PC-3 (cell line): ENCODE measurements around the gene GPSM3. TPM values are rescaled to one million over a fixed set of nuclear protein-coding genes. Genes with fewer than 3 reads are reported as not detected.

ENCODE experiments used
- ATAC-seq: fragments of 200-7000 bp; cut with Tn5 transposase; 2 replicates; pipeline ENCODE4 v1.9.1; 2020; ENCODE audit warnings: mild to moderate bottlenecking, moderate library complexity
- BruUV-seq: library from RNA; stranded (reverse); fragments of 400-500 nt; replicated peaks from 2 replicates; lab custom pipeline; 2021; lab: Mats Ljungman, UMichigan
- CTCF ChIA-PET: fragments of 300-600 bp; sonication (Branson Sonifier 250); formaldehyde crosslinking; loops from one replicate; lab custom pipeline; 2022; ENCODE audit warnings: antibody characterized with exemption; lab: Charles Lee
- POLR2A ChIA-PET: fragments of 300-600 bp; sonication (Branson Sonifier 250); formaldehyde crosslinking; loops from one replicate; lab custom pipeline; 2022; ENCODE audit warnings: antibody characterized with exemption; ENCODE audit not compliant: unreplicated experiment; lab: Charles Lee
- DNase-seq: peaks from one replicate; pipeline ENCODE4 v3.0.0-alpha.2; 2015
- H2AFZ ChIP-seq: fragments of 300-600 bp; sonication (generic); 2 replicates; pipeline ENCODE4 v1.6.0; 2016; ENCODE audit warnings: antibody characterized with exemption, low read length
- H3F3A ChIP-seq: fragments of 300-600 bp; sonication (generic); one replicate; pipeline ENCODE4 v1.6.0; 2017; ENCODE audit warnings: antibody characterized with exemption, low read length, control low read depth, mild to moderate bottlenecking; ENCODE audit not compliant: unreplicated experiment
- H3K27ac ChIP-seq: fragments of 300-600 bp; sonication (generic); 2 replicates; pipeline ENCODE4 v1.5.1; 2016; ENCODE audit warnings: mild to moderate bottlenecking, low read length
- H3K27me3 ChIP-seq: fragments of 300-600 bp; sonication (generic); 2 replicates; pipeline ENCODE4 v1.6.1; 2016; ENCODE audit warnings: low read length, mixed read lengths
- H3K36me3 ChIP-seq: fragments of 300-600 bp; sonication (generic); 2 replicates; pipeline ENCODE4 v1.6.1; 2016; ENCODE audit warnings: low read depth, mixed run types, low read length, mixed read lengths
- H3K4me1 ChIP-seq: fragments of 300-600 bp; sonication (generic); 2 replicates; pipeline ENCODE4 v1.5.1; 2016; ENCODE audit warnings: low read length; ENCODE audit not compliant: insufficient read depth
- H3K4me2 ChIP-seq: fragments of 300-600 bp; sonication (generic); 2 replicates; pipeline ENCODE4 v1.6.0; 2016; ENCODE audit warnings: low read length
- H3K4me3 ChIP-seq: fragments of 300-600 bp; sonication (generic); 2 replicates; pipeline ENCODE4 v1.5.1; 2016; ENCODE audit warnings: mild to moderate bottlenecking, low read length, mixed read lengths
- H3K79me2 ChIP-seq: fragments of 300-600 bp; sonication (generic); 2 replicates; pipeline ENCODE4 v1.6.1; 2017; ENCODE audit warnings: low read length, mixed read lengths
- H3K9ac ChIP-seq: fragments of 300-600 bp; sonication (generic); 2 replicates; pipeline ENCODE4 v1.6.0; 2016; ENCODE audit warnings: mild to moderate bottlenecking, low read length
- H3K9me2 ChIP-seq: fragments of 300-600 bp; sonication (generic); replicated peaks from 2 replicates; pipeline ENCODE4 v1.6.1; 2016; ENCODE audit warnings: mixed run types, low read length, mixed read lengths
- H3K9me3 ChIP-seq: fragments of 300-600 bp; sonication (generic); 2 replicates; pipeline ENCODE4 v1.6.1; 2016; ENCODE audit warnings: low read length, mixed read lengths
- H4K20me1 ChIP-seq: fragments of 300-600 bp; sonication (generic); 2 replicates; pipeline ENCODE4 v1.6.1; 2016; ENCODE audit warnings: low read length, mixed read lengths
- EZH2 ChIP-seq: fragments of 300-600 bp; sonication (generic); IDR thresholded peaks from one replicate; pipeline ENCODE4 v1.6.1; 2017; ENCODE audit warnings: antibody characterized with exemption, mild to moderate bottlenecking, low read length; ENCODE audit not compliant: unreplicated experiment
- EZH2phosphoT487 ChIP-seq: fragments of 300-600 bp; sonication (generic); IDR thresholded peaks from 2 replicates; pipeline ENCODE4 v1.6.1; 2018; ENCODE audit warnings: mild to moderate bottlenecking, antibody characterized with exemption, low read length, borderline replicate concordance
- intact Hi-C: fragments of 100-400 bp; cut with micrococcal nuclease; formaldehyde crosslinking; loops from 2 replicates; pipeline ENCODE4 v1.9.0; 2023
- total RNA-seq: library from RNA; depleted of rRNA; stranded (reverse); fragments of >200 nt; gene quantifications from 2 replicates; pipeline ENCODE4 v1.2.3, GENCODE V29; 2014
- TF ChIP-seq, protein P1 (sequence below): fragments of 300-600 bp; sonication (generic); conservative IDR thresholded peaks from 2 replicates; pipeline ENCODE4 v1.5.1; 2017; ENCODE audit warnings: antibody characterized with exemption, low read depth, mild to moderate bottlenecking, low read length

The GPSM3 gene
- total RNA-seq, 1 experiment from 2014 or later = 5.0 TPM

DNA sequence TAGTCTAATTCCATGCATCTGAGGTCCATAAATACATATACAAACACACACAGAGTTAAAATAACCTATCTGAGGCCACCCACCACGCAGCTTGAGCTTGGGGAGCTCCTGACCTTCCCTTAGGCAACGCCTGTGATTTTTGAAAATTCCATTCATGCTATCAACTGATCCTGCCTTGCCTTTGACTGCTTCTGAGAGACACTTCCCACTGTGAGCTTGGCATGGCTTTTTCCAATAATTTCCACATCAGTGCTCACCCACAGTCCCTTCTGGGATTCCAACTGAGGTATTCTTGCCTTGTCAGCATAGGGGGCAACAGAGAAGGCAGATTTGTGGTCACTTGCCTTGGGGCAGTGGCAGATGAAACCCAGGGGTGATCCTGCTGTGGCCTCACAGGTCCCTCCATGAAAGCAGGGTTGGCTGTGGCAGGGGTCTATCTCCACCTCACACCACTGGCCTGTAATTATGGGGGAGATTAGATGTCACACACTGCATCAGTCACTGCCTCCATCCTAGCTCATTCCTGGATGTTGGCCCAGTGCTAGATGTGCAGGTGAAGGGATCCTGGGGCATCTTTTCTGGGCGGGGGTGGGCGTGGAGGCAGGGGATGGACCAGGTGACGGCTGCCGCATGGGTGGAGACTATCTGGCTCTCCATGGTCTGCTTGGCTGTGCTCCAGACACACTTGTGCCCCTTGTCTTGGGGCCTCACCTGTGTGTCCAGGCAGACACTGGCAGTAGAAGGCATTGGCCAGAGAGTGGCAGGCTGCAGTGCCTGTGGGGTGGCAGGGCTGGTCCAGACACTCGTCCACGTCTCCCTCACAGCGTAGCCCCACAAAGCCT is 11.2 kb upstream of the GPSM3 start:
- CTCF ChIA-PET = no interaction called here
- POLR2A ChIA-PET = interaction anchor here (0.5 kb wide), 1 partner anchor 65 kb away, joined by 5 read pairs; no protein-coding TSS in a partner anchor
- ATAC-seq = no peak

DNA sequence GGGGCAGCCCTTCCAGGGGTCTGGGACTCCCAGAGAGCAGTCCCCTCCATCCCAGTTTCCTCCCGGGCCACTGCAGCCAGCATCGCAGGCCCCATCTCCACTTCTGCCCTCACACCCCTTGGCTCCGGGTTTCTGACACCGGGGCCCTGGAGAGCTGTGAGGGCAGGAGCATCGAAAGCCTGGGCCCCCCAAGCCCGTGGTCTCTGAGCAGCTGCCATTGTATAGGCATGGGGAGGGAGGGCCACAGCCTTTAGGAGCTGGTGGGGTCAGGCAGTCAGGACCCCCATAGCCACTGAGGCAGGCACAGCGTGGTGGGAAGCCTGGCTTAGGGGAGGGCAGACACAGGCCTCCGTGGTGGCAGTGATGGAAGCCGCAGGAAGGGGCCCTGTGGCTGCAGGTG is 9.7 kb upstream of the GPSM3 start:
- CTCF ChIA-PET = no interaction called here

More for the DNA sequence above, 11.2 kb upstream of the GPSM3 start:
- no peak overlapping the region for H3K9ac ChIP-seq
- H4K20me1 ChIP-seq = no peaks in the 10 kb centered on the region
- H3F3A ChIP-seq = no peaks in the 10 kb centered on the region
- TF ChIP-seq, protein P1, sequence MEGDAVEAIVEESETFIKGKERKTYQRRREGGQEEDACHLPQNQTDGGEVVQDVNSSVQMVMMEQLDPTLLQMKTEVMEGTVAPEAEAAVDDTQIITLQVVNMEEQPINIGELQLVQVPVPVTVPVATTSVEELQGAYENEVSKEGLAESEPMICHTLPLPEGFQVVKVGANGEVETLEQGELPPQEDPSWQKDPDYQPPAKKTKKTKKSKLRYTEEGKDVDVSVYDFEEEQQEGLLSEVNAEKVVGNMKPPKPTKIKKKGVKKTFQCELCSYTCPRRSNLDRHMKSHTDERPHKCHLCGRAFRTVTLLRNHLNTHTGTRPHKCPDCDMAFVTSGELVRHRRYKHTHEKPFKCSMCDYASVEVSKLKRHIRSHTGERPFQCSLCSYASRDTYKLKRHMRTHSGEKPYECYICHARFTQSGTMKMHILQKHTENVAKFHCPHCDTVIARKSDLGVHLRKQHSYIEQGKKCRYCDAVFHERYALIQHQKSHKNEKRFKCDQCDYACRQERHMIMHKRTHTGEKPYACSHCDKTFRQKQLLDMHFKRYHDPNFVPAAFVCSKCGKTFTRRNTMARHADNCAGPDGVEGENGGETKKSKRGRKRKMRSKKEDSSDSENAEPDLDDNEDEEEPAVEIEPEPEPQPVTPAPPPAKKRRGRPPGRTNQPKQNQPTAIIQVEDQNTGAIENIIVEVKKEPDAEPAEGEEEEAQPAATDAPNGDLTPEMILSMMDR = no peak
- no peak for TF ChIP-seq EZH2phosphoT487
- H3K79me2 ChIP-seq = no peaks in the 10 kb centered on the region
- DNase-seq = no peak
- H3K36me3 ChIP-seq = no peaks in the 10 kb centered on the region
- H3K27ac ChIP-seq = no peak overlapping the region
- H3K4me2 ChIP-seq = no peak overlapping the region
- no peaks in the 10 kb centered on the region for H3K27me3 ChIP-seq
- no TSS peak for BruUV-seq
- intact Hi-C loops = no loop called here
- H3K9me2 ChIP-seq = no peaks in the 10 kb centered on the region
- no peak overlapping the region for H3K4me3 ChIP-seq
- H3K9me3 ChIP-seq = no peaks in the 10 kb centered on the region
- H3K4me1 ChIP-seq = no peaks in the 10 kb centered on the region
- H2AFZ ChIP-seq = no peak overlapping the region

More for the DNA sequence above, 9.7 kb upstream of the GPSM3 start:
- Histone ChIP-seq H3K9me3 (no peaks in the 10 kb centered on the region), H3K9me2 (no peaks in the 10 kb centered on the region), H3F3A (no peaks in the 10 kb centered on the region), H3K4me2 (no peak overlapping the region), H4K20me1 (no peaks in the 10 kb centered on the region), H3K27me3 (no peaks in the 10 kb centered on the region), H3K79me2 (no peaks in the 10 kb centered on the region), H3K27ac (no peak overlapping the region), H3K36me3 (no peaks in the 10 kb centered on the region), H3K4me1 (no peaks in the 10 kb centered on the region; the same call in 1 of the 2 replicates), H3K9ac (no peak overlapping the region), H2AFZ (no peak overlapping the region), H3K4me3 (no peak overlapping the region)
- BruUV-seq = no TSS peak
- TF ChIP-seq EZH2 (no peak), EZH2phosphoT487 (no peak)
- TF ChIP-seq, protein P1 = no peak
- no peak for DNase-seq
- POLR2A ChIA-PET = no interaction called here
- intact Hi-C loops = no loop called here
- no peak for ATAC-seq
